Neural cell (in vitro differentiated cells): ENCODE data around the gene PIK3R3. TPM values are rescaled to one million over a fixed set of nuclear protein-coding genes. Genes with fewer than 3 reads are reported as not detected.

Source experiments
- H2AFZ ChIP-seq: fragments of 200-600, 300-800 bp; sonication (generic), shearing (Covaris generic); 2 replicates; pipeline ENCODE4 v1.6.0; 2014; ENCODE audit warnings: low read depth, mild to moderate bottlenecking, antibody characterized with exemption, low read length, moderate library complexity
- H3F3A ChIP-seq: fragments of 200-600 bp; shearing (Covaris generic); 2 replicates; pipeline ENCODE4 v1.6.1; 2016; ENCODE audit warnings: mild to moderate bottlenecking, moderate library complexity, mixed read lengths, antibody characterized with exemption, low read length; ENCODE audit not compliant: insufficient read depth, poor library complexity, severe bottlenecking
- H3K27ac ChIP-seq: fragments of 200-600, 300-800 bp; sonication (generic), shearing (Covaris generic); 2 replicates; pipeline ENCODE4 v1.5.1; 2014; ENCODE audit warnings: mild to moderate bottlenecking, low read length, moderate library complexity
- H3K27me3 ChIP-seq: fragments of 300-800, 200-600 bp; sonication (generic), shearing (Covaris generic); 2 replicates; pipeline ENCODE4 v1.6.0; 2014; ENCODE audit warnings: mild to moderate bottlenecking, low read depth, low read length, moderate library complexity; ENCODE audit not compliant: insufficient read depth
- H3K36me3 ChIP-seq: fragments of 300-800, 200-600 bp; sonication (generic), shearing (Covaris generic); 2 replicates; pipeline ENCODE4 v1.5.1; 2014; ENCODE audit warnings: mild to moderate bottlenecking, antibody characterized with exemption, low read length, moderate library complexity; ENCODE audit not compliant: insufficient read depth
- H3K4me2 ChIP-seq: fragments of 300-800, 200-600 bp; sonication (generic), shearing (Covaris generic); 2 replicates; pipeline ENCODE4 v1.6.0; 2014; ENCODE audit warnings: mild to moderate bottlenecking, low read length
- H3K4me3 ChIP-seq: fragments of 300-800, 200-600 bp; sonication (generic), shearing (Covaris generic); 2 replicates; pipeline ENCODE4 v1.5.1; 2014; ENCODE audit warnings: mild to moderate bottlenecking, low read length, moderate library complexity
- H3K79me2 ChIP-seq: fragments of 200-600 bp; shearing (Covaris generic); replicated peaks from 2 replicates; pipeline ENCODE4 v1.6.0; 2014; ENCODE audit warnings: mild to moderate bottlenecking, low read length, moderate library complexity; ENCODE audit not compliant: insufficient read depth
- H3K9ac ChIP-seq: fragments of 300-800, 200-600 bp; sonication (generic), shearing (Covaris generic); 2 replicates; pipeline ENCODE4 v1.6.1; 2016; ENCODE audit warnings: mild to moderate bottlenecking, low read length, mixed read lengths
- H3K9me2 ChIP-seq: fragments of 200-600 bp; shearing (Covaris generic); 2 replicates; pipeline ENCODE4 v1.6.1; 2016; ENCODE audit warnings: mild to moderate bottlenecking, low read length, mixed read lengths; ENCODE audit not compliant: insufficient read depth
- H3K9me3 ChIP-seq: fragments of 200-600, 300-800 bp; sonication (generic), shearing (Covaris generic); 2 replicates; pipeline ENCODE4 v1.6.1; 2016; ENCODE audit warnings: mild to moderate bottlenecking, mixed run types, low read length, moderate library complexity, mixed read lengths
- H4K20me1 ChIP-seq: fragments of 200-600 bp; shearing (Covaris generic); 2 replicates; pipeline ENCODE4 v1.6.1; 2016; ENCODE audit warnings: mild to moderate bottlenecking, mixed run types; ENCODE audit not compliant: insufficient read depth
- EP300 ChIP-seq: fragments of 450-650 bp; conservative IDR thresholded peaks from 2 replicates; pipeline ENCODE4 v1.6.1; 2014; ENCODE audit warnings: antibody characterized with exemption, mild to moderate bottlenecking, moderate library complexity; ENCODE audit not compliant: poor library complexity, severe bottlenecking
- EZH2 ChIP-seq: fragments of 200-600, 300-800 bp; shearing (Covaris generic), sonication (generic); IDR thresholded peaks from 2 replicates; pipeline ENCODE4 v1.6.1; 2014; ENCODE audit warnings: antibody characterized with exemption, low read length, borderline replicate concordance, mild to moderate bottlenecking; ENCODE audit not compliant: insufficient read depth, poor library complexity, severe bottlenecking
- MXI1 ChIP-seq: fragments of 450-650 bp; conservative IDR thresholded peaks from 2 replicates; pipeline ENCODE4 v1.6.1; 2014; ENCODE audit warnings: antibody characterized with exemption, mild to moderate bottlenecking; ENCODE audit not compliant: poor library complexity, severe bottlenecking
- POLR2AphosphoS5 ChIP-seq: IDR thresholded peaks from 2 replicates; pipeline ENCODE4 v1.6.1; 2012
- RAD21 ChIP-seq: fragments of 450-650 bp; conservative IDR thresholded peaks from 2 replicates; pipeline ENCODE4 v1.6.1; 2014; ENCODE audit warnings: antibody characterized with exemption, mild to moderate bottlenecking, moderate library complexity
- SMC3 ChIP-seq: fragments of 450-650 bp; conservative IDR thresholded peaks from 2 replicates; pipeline ENCODE4 v1.6.1; 2014; ENCODE audit warnings: antibody characterized with exemption, mild to moderate bottlenecking, moderate library complexity; ENCODE audit not compliant: poor library complexity
- TAF1 ChIP-seq: IDR thresholded peaks from 2 replicates; pipeline ENCODE4 v1.6.1; 2012; ENCODE audit warnings: low read depth
- polyA plus RNA-seq: library from polyadenylated mRNA; depleted of rRNA; stranded (reverse); fragments of >200 nt; gene quantifications from 2 replicates; pipeline ENCODE4 v1.2.3, GENCODE V29; 2014
- TF ChIP-seq, protein P1 (sequence below): fragments of 450-650 bp; IDR thresholded peaks from 2 replicates; pipeline ENCODE4 v1.5.1; 2014; ENCODE audit warnings: antibody characterized with exemption, mild to moderate bottlenecking, moderate library complexity; ENCODE audit not compliant: poor library complexity, severe bottlenecking
- TF ChIP-seq, protein P2 (sequence below): IDR thresholded peaks from 2 replicates; pipeline ENCODE4 v1.6.1; 2012; ENCODE audit warnings: borderline replicate concordance

Gene PIK3R3
- polyA plus RNA-seq, 1 donor from 2014 or later = 119 TPM

- peaks cover 23% of the 10 kb centered on the region for H4K20me1 ChIP-seq
- H2AFZ ChIP-seq = no peak overlapping the region
- H3K4me3 ChIP-seq = no peak overlapping the region
- H3K27ac ChIP-seq = no peak overlapping the region
- H3K9me2 ChIP-seq = no peaks in the 10 kb centered on the region
- no peaks in the 10 kb centered on the region for H3K9me3 ChIP-seq
- H3K9ac ChIP-seq = no peak overlapping the region
- H3K79me2 ChIP-seq = peaks cover 92% of the 10 kb centered on the region
- H3K4me2 ChIP-seq = no peak overlapping the region
- H3K36me3 ChIP-seq = peaks cover 4% of the 10 kb centered on the region
- TF ChIP-seq TAF1 = no peak
- TF ChIP-seq, protein P1, sequence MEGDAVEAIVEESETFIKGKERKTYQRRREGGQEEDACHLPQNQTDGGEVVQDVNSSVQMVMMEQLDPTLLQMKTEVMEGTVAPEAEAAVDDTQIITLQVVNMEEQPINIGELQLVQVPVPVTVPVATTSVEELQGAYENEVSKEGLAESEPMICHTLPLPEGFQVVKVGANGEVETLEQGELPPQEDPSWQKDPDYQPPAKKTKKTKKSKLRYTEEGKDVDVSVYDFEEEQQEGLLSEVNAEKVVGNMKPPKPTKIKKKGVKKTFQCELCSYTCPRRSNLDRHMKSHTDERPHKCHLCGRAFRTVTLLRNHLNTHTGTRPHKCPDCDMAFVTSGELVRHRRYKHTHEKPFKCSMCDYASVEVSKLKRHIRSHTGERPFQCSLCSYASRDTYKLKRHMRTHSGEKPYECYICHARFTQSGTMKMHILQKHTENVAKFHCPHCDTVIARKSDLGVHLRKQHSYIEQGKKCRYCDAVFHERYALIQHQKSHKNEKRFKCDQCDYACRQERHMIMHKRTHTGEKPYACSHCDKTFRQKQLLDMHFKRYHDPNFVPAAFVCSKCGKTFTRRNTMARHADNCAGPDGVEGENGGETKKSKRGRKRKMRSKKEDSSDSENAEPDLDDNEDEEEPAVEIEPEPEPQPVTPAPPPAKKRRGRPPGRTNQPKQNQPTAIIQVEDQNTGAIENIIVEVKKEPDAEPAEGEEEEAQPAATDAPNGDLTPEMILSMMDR = no peak
- no peak for TF ChIP-seq EZH2
- TF ChIP-seq POLR2AphosphoS5 = no peak
- no peak for TF ChIP-seq EP300
- TF ChIP-seq, protein P2, sequence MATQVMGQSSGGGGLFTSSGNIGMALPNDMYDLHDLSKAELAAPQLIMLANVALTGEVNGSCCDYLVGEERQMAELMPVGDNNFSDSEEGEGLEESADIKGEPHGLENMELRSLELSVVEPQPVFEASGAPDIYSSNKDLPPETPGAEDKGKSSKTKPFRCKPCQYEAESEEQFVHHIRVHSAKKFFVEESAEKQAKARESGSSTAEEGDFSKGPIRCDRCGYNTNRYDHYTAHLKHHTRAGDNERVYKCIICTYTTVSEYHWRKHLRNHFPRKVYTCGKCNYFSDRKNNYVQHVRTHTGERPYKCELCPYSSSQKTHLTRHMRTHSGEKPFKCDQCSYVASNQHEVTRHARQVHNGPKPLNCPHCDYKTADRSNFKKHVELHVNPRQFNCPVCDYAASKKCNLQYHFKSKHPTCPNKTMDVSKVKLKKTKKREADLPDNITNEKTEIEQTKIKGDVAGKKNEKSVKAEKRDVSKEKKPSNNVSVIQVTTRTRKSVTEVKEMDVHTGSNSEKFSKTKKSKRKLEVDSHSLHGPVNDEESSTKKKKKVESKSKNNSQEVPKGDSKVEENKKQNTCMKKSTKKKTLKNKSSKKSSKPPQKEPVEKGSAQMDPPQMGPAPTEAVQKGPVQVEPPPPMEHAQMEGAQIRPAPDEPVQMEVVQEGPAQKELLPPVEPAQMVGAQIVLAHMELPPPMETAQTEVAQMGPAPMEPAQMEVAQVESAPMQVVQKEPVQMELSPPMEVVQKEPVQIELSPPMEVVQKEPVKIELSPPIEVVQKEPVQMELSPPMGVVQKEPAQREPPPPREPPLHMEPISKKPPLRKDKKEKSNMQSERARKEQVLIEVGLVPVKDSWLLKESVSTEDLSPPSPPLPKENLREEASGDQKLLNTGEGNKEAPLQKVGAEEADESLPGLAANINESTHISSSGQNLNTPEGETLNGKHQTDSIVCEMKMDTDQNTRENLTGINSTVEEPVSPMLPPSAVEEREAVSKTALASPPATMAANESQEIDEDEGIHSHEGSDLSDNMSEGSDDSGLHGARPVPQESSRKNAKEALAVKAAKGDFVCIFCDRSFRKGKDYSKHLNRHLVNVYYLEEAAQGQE = no peak
- TF ChIP-seq SMC3 = no peak
- no peak for TF ChIP-seq RAD21
- TF ChIP-seq MXI1 = no peak
- no peaks in the 10 kb centered on the region for H3K27me3 ChIP-seq
- H3F3A ChIP-seq = peaks cover 3% of the 10 kb centered on the region
These were observed 51.2 kb downstream of the PIK3R3 start for GRCh38 chr1:46081206-46081605.

DNA sequence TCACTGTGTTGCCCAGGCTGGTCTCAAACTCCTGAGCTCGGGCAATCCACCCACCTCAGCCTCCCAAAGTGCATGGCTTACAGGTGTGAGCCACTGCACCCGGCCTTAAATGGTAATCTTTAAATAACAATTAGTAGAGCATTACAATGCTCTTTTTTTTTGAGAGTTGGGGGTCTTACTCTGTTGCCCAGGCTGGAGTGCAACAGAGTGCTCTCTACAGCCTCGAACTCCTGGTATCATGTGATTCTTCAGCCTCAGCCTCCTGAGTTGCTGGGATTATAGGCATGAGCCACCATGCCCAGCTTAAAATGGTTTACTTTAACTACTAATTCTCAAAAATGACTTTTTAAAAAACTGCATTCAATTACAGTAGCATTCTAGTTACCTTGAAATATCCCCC is 52.2 kb downstream of the PIK3R3 start:
- H3K4me2 ChIP-seq = no peak overlapping the region
- H3K79me2 ChIP-seq = peaks cover 91% of the 10 kb centered on the region
- H2AFZ ChIP-seq = no peak overlapping the region
- no peak overlapping the region for H3K27ac ChIP-seq
- TF ChIP-seq EZH2 (no peak), EP300 (no peak), RAD21 (no peak), MXI1 (no peak), TAF1 (no peak), SMC3 (no peak), POLR2AphosphoS5 (no peak)
- TF ChIP-seq, protein P2 = no peak
- TF ChIP-seq, protein P1 = no peak
- no peak overlapping the region for H3K9ac ChIP-seq
- H3K36me3 ChIP-seq = peaks cover 4% of the 10 kb centered on the region
- no peaks in the 10 kb centered on the region for H3K9me3 ChIP-seq
- H3K4me3 ChIP-seq = no peak overlapping the region
- H3F3A ChIP-seq = peaks cover 3% of the 10 kb centered on the region
- H4K20me1 ChIP-seq = peaks cover 15% of the 10 kb centered on the region
- no peaks in the 10 kb centered on the region for H3K9me2 ChIP-seq
- no peaks in the 10 kb centered on the region for H3K27me3 ChIP-seq
